IMR-90 (cell line): ENCODE measurements around the gene CADM1. TPM values are rescaled to one million over a fixed set of nuclear protein-coding genes. Genes with fewer than 3 reads are reported as not detected.

Source experiments
- ATAC-seq: fragments of 200-7000 bp; cut with Tn5 transposase; 2 replicates; pipeline ENCODE4 v1.9.1; 2020; ENCODE audit warnings: low read depth, mild to moderate bottlenecking, moderate library complexity
- BruUV-seq: library from RNA; stranded (reverse); fragments of 400-500 nt; replicated peaks from 2 replicates; lab custom pipeline; 2021; lab: Mats Ljungman, UMichigan
- CTCF ChIA-PET: fragments of 300-600 bp; formaldehyde crosslinking; extraction: SDS; loops from one replicate; lab custom pipeline; 2021; ENCODE audit warnings: antibody characterized with exemption; lab: Yijun Ruan, JAX
- POLR2A ChIA-PET: fragments of 300-600 bp; sonication (Branson Sonifier 250); formaldehyde crosslinking; loops from one replicate; lab custom pipeline; 2022; ENCODE audit warnings: antibody characterized with exemption; ENCODE audit not compliant: unreplicated experiment; lab: Charles Lee
- DNase-seq: peaks from one replicate; pipeline ENCODE4 v3.0.0; 2013
- H2AFZ ChIP-seq: replicated peaks from 2 replicates; pipeline ENCODE3; 2013; ENCODE audit warnings: low read length, mild to moderate bottlenecking; ENCODE audit not compliant: poor library complexity
- H2AK5ac ChIP-seq: 2 replicates; pipeline ENCODE4 v1.6.1; 2013; ENCODE audit warnings: low read depth, low read length, inconsistent platforms
- H2AK9ac ChIP-seq: replicated peaks from 2 replicates; pipeline ENCODE3; 2013; ENCODE audit warnings: mild to moderate bottlenecking, low read depth, low read length, moderate library complexity; ENCODE audit not compliant: poor library complexity
- H2BK120ac ChIP-seq: 2 replicates; pipeline ENCODE4 v1.6.1; 2013; ENCODE audit warnings: low read depth, low read length, inconsistent platforms
- H2BK15ac ChIP-seq: 3 replicates; pipeline ENCODE4 v1.6.1; 2013; ENCODE audit warnings: low read depth, low read length, inconsistent platforms
- H2BK20ac ChIP-seq: 2 replicates; pipeline ENCODE4 v1.6.1; 2013; ENCODE audit warnings: low read depth, mild to moderate bottlenecking, inconsistent platforms, low read length, moderate library complexity
- H2BK5ac ChIP-seq: 2 replicates; pipeline ENCODE4 v1.6.1; 2013; ENCODE audit warnings: mild to moderate bottlenecking, low read depth, low read length, inconsistent platforms; ENCODE audit not compliant: poor library complexity, severe bottlenecking
- H3K14ac ChIP-seq: replicated peaks from 2 replicates; pipeline ENCODE4 v1.6.1; 2013; ENCODE audit warnings: low read depth, low read length, inconsistent platforms
- H3K18ac ChIP-seq: 2 replicates; pipeline ENCODE4 v1.6.1; 2013; ENCODE audit warnings: low read depth, low read length, control low read depth
- H3K23ac ChIP-seq: 2 replicates; pipeline ENCODE4 v1.6.1; 2013; ENCODE audit warnings: low read depth, low read length, inconsistent platforms
- H3K27ac ChIP-seq: 2 replicates; pipeline ENCODE4 v1.5.1; 2013; ENCODE audit warnings: mild to moderate bottlenecking, control low read depth, low read length; ENCODE audit not compliant: insufficient read depth
- H3K27me3 ChIP-seq: 2 replicates; pipeline ENCODE4 v1.6.1; 2013; ENCODE audit warnings: low read length; ENCODE audit not compliant: control insufficient read depth, insufficient read depth
- H3K36me3 ChIP-seq: 2 replicates; pipeline ENCODE4 v1.6.1; 2013; ENCODE audit warnings: low read length, mixed read lengths; ENCODE audit not compliant: control insufficient read depth, insufficient read depth
- H3K4ac ChIP-seq: 2 replicates; pipeline ENCODE4 v1.6.1; 2013; ENCODE audit warnings: low read depth, low read length, inconsistent platforms
- H3K4me1 ChIP-seq: 2 replicates; pipeline ENCODE4 v1.6.1; 2013; ENCODE audit warnings: low read length, mixed read lengths; ENCODE audit not compliant: control insufficient read depth, insufficient read depth
- H3K4me2 ChIP-seq: 2 replicates; pipeline ENCODE4 v1.6.1; 2013; ENCODE audit warnings: low read depth, mild to moderate bottlenecking, control low read depth, low read length, moderate library complexity
- H3K4me3 ChIP-seq: 2 replicates; pipeline ENCODE4 v1.5.1; 2013; ENCODE audit warnings: low read depth, mild to moderate bottlenecking, control low read depth, low read length, moderate library complexity; ENCODE audit not compliant: insufficient read depth
- H3K56ac ChIP-seq: 2 replicates; pipeline ENCODE4 v1.6.1; 2013; ENCODE audit warnings: low read length, inconsistent platforms; ENCODE audit not compliant: insufficient read depth; ENCODE audit errors: extremely low read depth
- H3K79me1 ChIP-seq, 2 experiments: 2 replicates each; pipeline ENCODE4 v1.6.1; 2013; ENCODE audit warnings: low read length in 2 of 2, inconsistent platforms in 1 of 2, low read depth in 1 of 2
- H3K9ac ChIP-seq: 2 replicates; pipeline ENCODE4 v1.6.1; 2013; ENCODE audit warnings: low read depth, low read length, control low read depth
- H3K9me1 ChIP-seq: 2 replicates; pipeline ENCODE4 v1.6.1; 2013; ENCODE audit warnings: low read length, inconsistent platforms; ENCODE audit not compliant: insufficient read depth
- H3K9me3 ChIP-seq: 2 replicates; pipeline ENCODE4 v1.6.1; 2013; ENCODE audit warnings: low read length; ENCODE audit not compliant: control insufficient read depth, insufficient read depth
- H4K20me1 ChIP-seq: 2 replicates; pipeline ENCODE4 v1.6.1; 2013; ENCODE audit warnings: low read length, inconsistent platforms; ENCODE audit not compliant: insufficient read depth
- H4K5ac ChIP-seq: 2 replicates; pipeline ENCODE4 v1.6.1; 2013; ENCODE audit warnings: mild to moderate bottlenecking, low read depth, low read length, control low read depth
- H4K8ac ChIP-seq, 2 experiments: 2 replicates each; pipeline ENCODE4 v1.6.1; 2013; ENCODE audit warnings: low read depth in 2 of 2, low read length in 2 of 2, control low read depth in 1 of 2, inconsistent platforms in 1 of 2
- H4K91ac ChIP-seq: 2 replicates; pipeline ENCODE4 v1.6.1; 2013; ENCODE audit warnings: low read depth, low read length, inconsistent platforms; ENCODE audit not compliant: insufficient read depth
- BHLHE40 ChIP-seq: fragments of 150-350 bp; IDR thresholded peaks from 2 replicates; pipeline ENCODE4 v1.6.1; 2016; ENCODE audit warnings: mild to moderate bottlenecking, low read depth, low read length
- CEBPB ChIP-seq: IDR thresholded peaks from 2 replicates; pipeline ENCODE4 v1.6.1; 2012; ENCODE audit warnings: low read depth, low read length, improper control_type of control experiment
- CHD1 ChIP-seq: IDR thresholded peaks from 2 replicates; pipeline ENCODE4 v1.6.1; 2012; ENCODE audit warnings: low read depth, low read length, improper control_type of control experiment
- ELK1 ChIP-seq: fragments of 150-350 bp; IDR thresholded peaks from 2 replicates; pipeline ENCODE4 v1.6.1; 2016; ENCODE audit warnings: low read depth, mild to moderate bottlenecking, low read length, moderate library complexity, borderline replicate concordance
- FOS ChIP-seq: fragments of 150-350 bp; IDR thresholded peaks from 2 replicates; pipeline ENCODE4 v1.6.1; 2016; ENCODE audit warnings: low read depth, low read length
- MAFK ChIP-seq: IDR thresholded peaks from 2 replicates; pipeline ENCODE4 v1.6.1; 2012; ENCODE audit warnings: low read depth, low read length, improper control_type of control experiment
- MAZ ChIP-seq: IDR thresholded peaks from 2 replicates; pipeline ENCODE4 v1.6.1; 2012; ENCODE audit warnings: low read depth, mild to moderate bottlenecking, low read length, improper control_type of control experiment, moderate library complexity, borderline replicate concordance
- MXI1 ChIP-seq: IDR thresholded peaks from 2 replicates; pipeline ENCODE4 v1.6.1; 2012; ENCODE audit warnings: low read depth, mild to moderate bottlenecking, low read length, moderate library complexity, borderline replicate concordance
- NFE2L2 ChIP-seq: fragments of 150-350 bp; IDR thresholded peaks from 2 replicates; pipeline ENCODE4 v1.6.1; 2016; ENCODE audit warnings: low read depth, mild to moderate bottlenecking, low read length
- POLR2A ChIP-seq: IDR thresholded peaks from 2 replicates; pipeline ENCODE4 v1.6.1; 2012; ENCODE audit warnings: mild to moderate bottlenecking, low read depth, low read length
- RAD21 ChIP-seq: IDR thresholded peaks from 2 replicates; pipeline ENCODE4 v1.6.1; 2012; ENCODE audit warnings: low read length, improper control_type of control experiment
- RCOR1 ChIP-seq: IDR thresholded peaks from 2 replicates; pipeline ENCODE4 v1.6.1; 2012; ENCODE audit warnings: mild to moderate bottlenecking, low read length, improper control_type of control experiment; ENCODE audit not compliant: insufficient replicate concordance
- RFX5 ChIP-seq: IDR thresholded peaks from 2 replicates; pipeline ENCODE4 v1.8.0; 2012; ENCODE audit warnings: low read depth, mild to moderate bottlenecking, low read length, moderate library complexity
- SMC3 ChIP-seq: fragments of 150-350 bp; IDR thresholded peaks from 2 replicates; pipeline ENCODE4 v1.6.1; 2016; ENCODE audit warnings: low read depth, mild to moderate bottlenecking, antibody characterized with exemption, low read length, moderate library complexity
- USF2 ChIP-seq: fragments of 150-350 bp; IDR thresholded peaks from 2 replicates; pipeline ENCODE4 v1.6.1; 2017; ENCODE audit warnings: mild to moderate bottlenecking, antibody characterized with exemption, low read length, low read depth
- WGBS, 2 experiments: methylation state at CpG; one replicate each; pipeline versions ENCODE4 v1.1.5 to v1.1.7; 2013; ENCODE audit warnings: missing lambda C conversion rate in 2 of 2; ENCODE audit not compliant: insufficient read length in 1 of 2; ENCODE audit errors: extremely low coverage in 2 of 2; 5-methylcytosine and 5-hydroxymethylcytosine counted together
- dilution Hi-C: fragments of 300-500 bp; cut with HindIII; formaldehyde crosslinking; loops from one replicate; pipeline ENCODE4 v1.14.3; 2018; ENCODE audit warnings: low sequenced_read_pairs; ENCODE audit not compliant: unreplicated experiment
- in situ Hi-C: fragments of 300-500 bp; cut with MboI; formaldehyde crosslinking; loops from 3 replicates; pipeline ENCODE4 v1.14.3; 2019; ENCODE audit warnings: low sequenced_read_pairs, inconsistent platforms, mixed read lengths
- intact Hi-C: fragments of 100-400 bp; cut with micrococcal nuclease; formaldehyde crosslinking; loops from 2 replicates; pipeline ENCODE4 v1.10.0; 2022
- polyA plus RNA-seq, 3 experiments: library from polyadenylated mRNA; depleted of rRNA; stranded (reverse); fragments of >200 nt; gene quantifications; 2 replicates each; pipeline ENCODE4 v1.2.3, GENCODE V29; 2012; ENCODE audit warnings: low replicate concordance in 1 of 3
- total RNA-seq: library from RNA; depleted of rRNA; stranded (reverse); fragments of >200 nt; gene quantifications from 2 replicates; pipeline ENCODE4 v1.2.3, GENCODE V29; 2012
- TF ChIP-seq, protein P1 (sequence below): conservative IDR thresholded peaks from 2 replicates; pipeline ENCODE4 v1.5.1; 2012; ENCODE audit warnings: mild to moderate bottlenecking, low read depth, low read length, improper control_type of control experiment

CADM1 gene
- total and polyA plus RNA-seq, 2 of the 4 experiments (the other 2 are of a cell fraction), result 28.8 to 77.1 TPM

- CTCF ChIA-PET, result no interaction called here
- dilution Hi-C loops, result no loop called here
Observed at GRCh38 chr11:115242982-115243381, 261.2 kb downstream of the CADM1 start.

More at GRCh38 chr11:115242982-115243381, 261.2 kb downstream of the CADM1 start:
- no peaks in the 10 kb centered on the region for H3K9me3 ChIP-seq
- in situ Hi-C loops, result no loop called here
- peaks cover 2% of the 10 kb centered on the region; the same call in 1 of the 2 replicates for H3K36me3 ChIP-seq
- H2AK9ac ChIP-seq, result no peak overlapping the region
- H4K8ac ChIP-seq, result no peak overlapping the region
- WGBS, 2 experiments, result no CpG with 5 or more reads among the region's 1 CpG
- H3K56ac ChIP-seq, result no peak overlapping the region
- no peaks in the 10 kb centered on the region for H3K9me1 ChIP-seq
- no peak overlapping the region for H2BK120ac ChIP-seq
- TF ChIP-seq BHLHE40, result no peak
- TF ChIP-seq CEBPB, result no peak
- TF ChIP-seq NFE2L2, result no peak
- TF ChIP-seq RAD21, result no peak
- no peak for TF ChIP-seq USF2
- no peak for TF ChIP-seq FOS
- TF ChIP-seq SMC3, result no peak
- no peak for TF ChIP-seq CHD1
- no peak for TF ChIP-seq MAFK
- TF ChIP-seq, protein P1, sequence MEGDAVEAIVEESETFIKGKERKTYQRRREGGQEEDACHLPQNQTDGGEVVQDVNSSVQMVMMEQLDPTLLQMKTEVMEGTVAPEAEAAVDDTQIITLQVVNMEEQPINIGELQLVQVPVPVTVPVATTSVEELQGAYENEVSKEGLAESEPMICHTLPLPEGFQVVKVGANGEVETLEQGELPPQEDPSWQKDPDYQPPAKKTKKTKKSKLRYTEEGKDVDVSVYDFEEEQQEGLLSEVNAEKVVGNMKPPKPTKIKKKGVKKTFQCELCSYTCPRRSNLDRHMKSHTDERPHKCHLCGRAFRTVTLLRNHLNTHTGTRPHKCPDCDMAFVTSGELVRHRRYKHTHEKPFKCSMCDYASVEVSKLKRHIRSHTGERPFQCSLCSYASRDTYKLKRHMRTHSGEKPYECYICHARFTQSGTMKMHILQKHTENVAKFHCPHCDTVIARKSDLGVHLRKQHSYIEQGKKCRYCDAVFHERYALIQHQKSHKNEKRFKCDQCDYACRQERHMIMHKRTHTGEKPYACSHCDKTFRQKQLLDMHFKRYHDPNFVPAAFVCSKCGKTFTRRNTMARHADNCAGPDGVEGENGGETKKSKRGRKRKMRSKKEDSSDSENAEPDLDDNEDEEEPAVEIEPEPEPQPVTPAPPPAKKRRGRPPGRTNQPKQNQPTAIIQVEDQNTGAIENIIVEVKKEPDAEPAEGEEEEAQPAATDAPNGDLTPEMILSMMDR, result no peak
- TF ChIP-seq ELK1, result no peak
- TF ChIP-seq RCOR1, result no peak
- TF ChIP-seq RFX5, result no peak
- TF ChIP-seq POLR2A, result no peak
- TF ChIP-seq MXI1, result no peak
- TF ChIP-seq MAZ, result no peak
- no peak overlapping the region for H3K14ac ChIP-seq
- DNase-seq, result no peak
- POLR2A ChIA-PET, result no interaction called here
- no TSS peak for BruUV-seq
- no peak for ATAC-seq
- no peak overlapping the region for H2AK5ac ChIP-seq
- H2BK15ac ChIP-seq, result no peak overlapping the region
- no peak overlapping the region for H3K4ac ChIP-seq
- no peaks in the 10 kb centered on the region for H3K79me1 ChIP-seq
- H3K4me3 ChIP-seq, result no peak overlapping the region
- no peak overlapping the region for H4K91ac ChIP-seq
- no peaks in the 10 kb centered on the region for H3K27me3 ChIP-seq
- no peak overlapping the region for H3K4me2 ChIP-seq
- no peak overlapping the region for H3K9ac ChIP-seq
- H4K5ac ChIP-seq, result no peak overlapping the region
- intact Hi-C loops, result no loop called here
- no peak overlapping the region for H2BK5ac ChIP-seq
- H3K23ac ChIP-seq, result no peak overlapping the region
- no peak overlapping the region for H3K18ac ChIP-seq
- H4K20me1 ChIP-seq, result no peaks in the 10 kb centered on the region
- H2BK20ac ChIP-seq, result no peak overlapping the region
- no peak overlapping the region for H3K27ac ChIP-seq
- H3K4me1 ChIP-seq, result peaks cover 2% of the 10 kb centered on the region; the same call in 1 of the 2 replicates
- H2AFZ ChIP-seq, result no peak overlapping the region
